ENCODE measurements around the gene OTOGL. TPM values are rescaled to one million over a fixed set of nuclear protein-coding genes. Genes with fewer than 3 reads are reported as not detected.

The OTOGL gene
- polyA plus RNA-seq, 1 of the 3 experiments (the other 2 are of a cell fraction): 0.61 TPM

- no peak overlapping the region for H3K4me3 ChIP-seq (ENCODE audit: low read depth in 2 of 2, low read length in 1 of 2)
- no peak overlapping the region for H2AFZ ChIP-seq (ENCODE audit: low read depth)
- H3K9me3 ChIP-seq: no peaks in the 10 kb centered on the region
- H3K27me3 ChIP-seq (ENCODE audit: insufficient read depth): no peaks in the 10 kb centered on the region; the same call in 1 of the 2 replicates
- H3F3A ChIP-seq (replicated peaks; ENCODE audit: insufficient read depth): no peaks in the 10 kb centered on the region
- no peaks in the 10 kb centered on the region for H3K9me2 ChIP-seq
- no peaks in the 10 kb centered on the region for H3K4me1 ChIP-seq (ENCODE audit: control insufficient read depth in 1 of 2, insufficient read depth in 2 of 2, low read depth in 1 of 2, low read length in 1 of 2)
- TF ChIP-seq RCOR1 (IDR thresholded peaks at IDR 0.05; ENCODE audit: low read length) (no peak), TEAD4 (IDR thresholded peaks at IDR 0.05; ENCODE audit: borderline replicate concordance, insufficient read depth) (no peak), GATA2 (CRISPR knock-in tag; IDR thresholded peaks at IDR 0.05) (no peak), SIN3A (IDR thresholded peaks at IDR 0.05; ENCODE audit: borderline replicate concordance, low read depth, low read length) (no peak), MXI1 (IDR thresholded peaks at IDR 0.05; ENCODE audit: low read depth, low read length) (no peak), RFX5 (IDR thresholded peaks at IDR 0.05; ENCODE audit: low read length) (no peak), NFIC (IDR thresholded peaks at IDR 0.05; ENCODE audit: borderline replicate concordance) (no peak), GABPA (IDR thresholded peaks at IDR 0.05; ENCODE audit: low read depth) (no peak), TCF12 (IDR thresholded peaks at IDR 0.05) (no peak), CHD2 (IDR thresholded peaks at IDR 0.05; ENCODE audit: low read length, partially characterized antibody) (no peak)
- TF ChIP-seq, protein P1, sequence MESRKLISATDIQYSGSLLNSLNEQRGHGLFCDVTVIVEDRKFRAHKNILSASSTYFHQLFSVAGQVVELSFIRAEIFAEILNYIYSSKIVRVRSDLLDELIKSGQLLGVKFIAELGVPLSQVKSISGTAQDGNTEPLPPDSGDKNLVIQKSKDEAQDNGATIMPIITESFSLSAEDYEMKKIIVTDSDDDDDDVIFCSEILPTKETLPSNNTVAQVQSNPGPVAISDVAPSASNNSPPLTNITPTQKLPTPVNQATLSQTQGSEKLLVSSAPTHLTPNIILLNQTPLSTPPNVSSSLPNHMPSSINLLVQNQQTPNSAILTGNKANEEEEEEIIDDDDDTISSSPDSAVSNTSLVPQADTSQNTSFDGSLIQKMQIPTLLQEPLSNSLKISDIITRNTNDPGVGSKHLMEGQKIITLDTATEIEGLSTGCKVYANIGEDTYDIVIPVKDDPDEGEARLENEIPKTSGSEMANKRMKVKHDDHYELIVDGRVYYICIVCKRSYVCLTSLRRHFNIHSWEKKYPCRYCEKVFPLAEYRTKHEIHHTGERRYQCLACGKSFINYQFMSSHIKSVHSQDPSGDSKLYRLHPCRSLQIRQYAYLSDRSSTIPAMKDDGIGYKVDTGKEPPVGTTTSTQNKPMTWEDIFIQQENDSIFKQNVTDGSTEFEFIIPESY (IDR thresholded peaks at IDR 0.05; ENCODE audit: borderline replicate concordance, low read depth): no peak
- TF ChIP-seq, protein P2, sequence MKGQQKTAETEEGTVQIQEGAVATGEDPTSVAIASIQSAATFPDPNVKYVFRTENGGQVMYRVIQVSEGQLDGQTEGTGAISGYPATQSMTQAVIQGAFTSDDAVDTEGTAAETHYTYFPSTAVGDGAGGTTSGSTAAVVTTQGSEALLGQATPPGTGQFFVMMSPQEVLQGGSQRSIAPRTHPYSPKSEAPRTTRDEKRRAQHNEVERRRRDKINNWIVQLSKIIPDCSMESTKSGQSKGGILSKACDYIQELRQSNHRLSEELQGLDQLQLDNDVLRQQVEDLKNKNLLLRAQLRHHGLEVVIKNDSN (IDR thresholded peaks at IDR 0.05; ENCODE audit: borderline replicate concordance, low read depth): no peak
- TF ChIP-seq, protein P3, sequence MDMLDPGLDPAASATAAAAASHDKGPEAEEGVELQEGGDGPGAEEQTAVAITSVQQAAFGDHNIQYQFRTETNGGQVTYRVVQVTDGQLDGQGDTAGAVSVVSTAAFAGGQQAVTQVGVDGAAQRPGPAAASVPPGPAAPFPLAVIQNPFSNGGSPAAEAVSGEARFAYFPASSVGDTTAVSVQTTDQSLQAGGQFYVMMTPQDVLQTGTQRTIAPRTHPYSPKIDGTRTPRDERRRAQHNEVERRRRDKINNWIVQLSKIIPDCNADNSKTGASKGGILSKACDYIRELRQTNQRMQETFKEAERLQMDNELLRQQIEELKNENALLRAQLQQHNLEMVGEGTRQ (IDR thresholded peaks at IDR 0.05; ENCODE audit: borderline replicate concordance, low read depth, low read length): no peak
- H3K27ac ChIP-seq (ENCODE audit: low read depth in 2 of 2, low read length in 1 of 2): no peak overlapping the region
- no peaks in the 10 kb centered on the region for H4K20me1 ChIP-seq (ENCODE audit: insufficient read depth)
- H3K4me2 ChIP-seq: no peak overlapping the region
- DNase-seq: no peak
- H3K79me2 ChIP-seq (ENCODE audit: insufficient read depth): no peaks in the 10 kb centered on the region
- ChIA-PET CTCF (interaction anchor here (1.7 kb wide), 1 partner anchor 9 kb away, joined by 5 read pairs; no protein-coding TSS in a partner anchor), POLR2A (no interaction called here)
- H3K9ac ChIP-seq: no peak overlapping the region
- no peaks in the 10 kb centered on the region for H3K36me3 ChIP-seq (replicated peaks in 1 of 2; ENCODE audit: control insufficient read depth in 1 of 2, insufficient read depth in 2 of 2, low read length in 1 of 2)
Observed at GRCh38 chr12:80199931-80200330, 100.6 kb downstream of the OTOGL start.

DNA sequence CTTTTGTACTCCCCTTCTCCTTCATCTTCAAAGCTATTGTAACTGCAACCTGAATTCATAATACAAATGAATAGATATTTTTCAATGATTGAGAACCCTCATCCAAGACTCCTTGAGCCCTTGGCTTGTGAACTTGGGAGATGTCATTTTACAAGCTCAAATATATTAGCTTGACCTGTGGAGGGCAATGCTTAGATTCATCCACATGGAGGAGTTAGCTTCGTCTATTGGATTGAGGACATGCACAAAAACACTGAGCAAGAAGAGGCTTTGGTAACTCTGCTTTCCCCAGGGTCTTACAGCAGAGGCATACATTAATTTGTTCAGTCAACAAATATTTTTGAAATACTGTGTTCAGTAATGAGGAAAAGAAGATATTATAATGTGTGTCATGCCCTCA, 101.1 kb downstream of the OTOGL start:
- DNase-seq: no peak
- no peaks in the 10 kb centered on the region for H3K4me1 ChIP-seq (ENCODE audit: control insufficient read depth in 1 of 2, insufficient read depth in 2 of 2, low read depth in 1 of 2, low read length in 1 of 2)
- ChIA-PET POLR2A (no interaction called here), CTCF (interaction anchor here (1.7 kb wide), 1 partner anchor 10 kb away, joined by 5 read pairs; no protein-coding TSS in a partner anchor)
- no peaks in the 10 kb centered on the region for H3K36me3 ChIP-seq (replicated peaks in 1 of 2; ENCODE audit: control insufficient read depth in 1 of 2, insufficient read depth in 2 of 2, low read length in 1 of 2)
- WGBS (ENCODE audit: low lambda C conversion rate): 16% methylated on average over 1 of the region's 1 CpG
- H3F3A ChIP-seq (replicated peaks; ENCODE audit: insufficient read depth): no peaks in the 10 kb centered on the region
- no peaks in the 10 kb centered on the region; the same call in 1 of the 2 replicates for H3K27me3 ChIP-seq (ENCODE audit: insufficient read depth)
- H3K9me3 ChIP-seq: no peaks in the 10 kb centered on the region
- no peak overlapping the region for H3K4me2 ChIP-seq
- no peak overlapping the region for H3K27ac ChIP-seq (ENCODE audit: low read depth in 2 of 2, low read length in 1 of 2)
- no peak overlapping the region for H3K9ac ChIP-seq
- no peaks in the 10 kb centered on the region for H3K79me2 ChIP-seq (ENCODE audit: insufficient read depth)
- no peaks in the 10 kb centered on the region for H3K9me2 ChIP-seq
- H2AFZ ChIP-seq (ENCODE audit: low read depth): no peak overlapping the region
- TF ChIP-seq CHD2 (IDR thresholded peaks at IDR 0.05; ENCODE audit: low read length, partially characterized antibody) (no peak), TEAD4 (IDR thresholded peaks at IDR 0.05; ENCODE audit: borderline replicate concordance, insufficient read depth) (no peak), MAX (IDR thresholded peaks at IDR 0.05; ENCODE audit: low read depth) (no peak), YY1 (IDR thresholded peaks at IDR 0.05; ENCODE audit: low read depth) (no peak), RCOR1 (IDR thresholded peaks at IDR 0.05; ENCODE audit: low read length) (no peak), MEF2A (IDR thresholded peaks at IDR 0.05; ENCODE audit: borderline replicate concordance, low read depth) (no peak)
- no peak overlapping the region for H3K4me3 ChIP-seq (ENCODE audit: low read depth in 2 of 2, low read length in 1 of 2)
- no peaks in the 10 kb centered on the region for H4K20me1 ChIP-seq (ENCODE audit: insufficient read depth)
